Right ventricle myocardium inferior (tissue), 1 donor: ENCODE data around the gene HAND1. TPM values are rescaled to one million over a fixed set of nuclear protein-coding genes. Genes with fewer than 3 reads are reported as not detected.

Experiments
- ATAC-seq: fragments of 200-7000 bp; cut with Tn5 transposase; one replicate; pipeline ENCODE4 v1.9.1; 2020; ENCODE audit warnings: mild to moderate bottlenecking, moderate library complexity
- DNase-seq: peaks from one replicate; pipeline ENCODE4 v3.0.0; 2021; ENCODE audit errors: missing footprints
- intact Hi-C: fragments of 100-400 bp; cut with DNase I; formaldehyde crosslinking; loops from one replicate; pipeline ENCODE4 v1.11.0; 2022
- total RNA-seq: library from RNA; stranded (reverse); fragmentation: NEBNext Ultra II Directional; extraction: Animal tissue kit (Norgen Biotek cat#: 25700); gene quantifications from one replicate; pipeline ENCODE4 v1.2.1, GENCODE V29; 2021
- donor health status: DM: no; HTN: yes; CAD: no; lungs with severe emphysema.

The HAND1 gene
- total RNA-seq, 1 donor from 2014 or later, result 29.8 TPM

- DNase-seq (no peak), ATAC-seq (no peak)
- intact Hi-C loops, result no loop called here
These were observed 31.9 kb upstream of the HAND1 start for GRCh38 chr5:154509784-154510555.

GRCh38 chr5:154508114-154508513 is 30.1 kb upstream of the HAND1 start:
- ATAC-seq, result no peak
- intact Hi-C loops, result no loop called here
- DNase-seq, result no peak

- ATAC-seq (no peak), DNase-seq (no peak)
- intact Hi-C loops, result no loop called here
These were observed 28.7 kb upstream of the HAND1 start for GRCh38 chr5:154506716-154507080.

- intact Hi-C loops, result no loop called here
- DNase-seq (no peak), ATAC-seq (no peak)
These were observed 28.2 kb upstream of the HAND1 start for GRCh38 chr5:154506049-154506715.

DNA sequence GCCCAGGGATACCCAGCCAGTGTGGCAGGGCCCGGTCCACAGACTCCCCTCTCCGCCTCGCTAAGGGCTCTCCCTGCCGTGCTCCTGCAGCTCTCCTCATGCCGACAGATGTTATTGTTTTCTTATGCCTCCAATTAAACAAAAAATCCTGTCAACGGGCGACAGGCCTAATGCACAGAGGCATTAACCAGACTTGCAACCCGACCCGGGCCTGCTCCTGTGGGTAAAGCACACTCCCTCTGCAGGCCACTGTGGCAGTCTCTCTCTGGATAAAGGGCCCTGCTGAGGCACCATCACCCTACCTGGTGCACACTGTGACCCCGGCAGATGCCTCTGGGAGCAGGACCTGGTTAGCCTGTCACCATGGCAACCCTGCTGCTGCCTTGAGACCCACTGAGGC is 27.5 kb upstream of the HAND1 start:
- DNase-seq, result no peak
- intact Hi-C loops, result no loop called here
- ATAC-seq, result no peak

DNA sequence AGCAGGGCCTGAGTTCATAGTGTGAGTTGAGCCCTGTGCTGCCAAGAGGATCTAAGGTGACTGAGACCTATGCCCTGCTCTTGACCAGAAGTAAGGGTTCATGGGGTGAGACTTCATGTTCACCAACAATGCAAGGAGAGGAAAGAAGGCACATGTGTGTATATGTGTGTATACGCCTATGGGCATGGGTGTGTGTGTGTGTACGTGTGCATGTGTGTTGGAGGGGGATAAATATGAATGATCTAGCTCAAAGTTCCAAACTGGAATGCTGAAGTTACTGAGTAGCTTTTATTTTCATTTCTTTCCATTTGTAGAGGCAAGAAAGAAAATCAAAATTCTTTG is 25.6 kb upstream of the HAND1 start:
- no peak for DNase-seq
- ATAC-seq, result no peak
- intact Hi-C loops, result no loop called here

- DNase-seq (no peak), ATAC-seq (no peak)
- intact Hi-C loops, result no loop called here
These were observed 24.2 kb upstream of the HAND1 start for GRCh38 chr5:154502180-154502579.

DNA sequence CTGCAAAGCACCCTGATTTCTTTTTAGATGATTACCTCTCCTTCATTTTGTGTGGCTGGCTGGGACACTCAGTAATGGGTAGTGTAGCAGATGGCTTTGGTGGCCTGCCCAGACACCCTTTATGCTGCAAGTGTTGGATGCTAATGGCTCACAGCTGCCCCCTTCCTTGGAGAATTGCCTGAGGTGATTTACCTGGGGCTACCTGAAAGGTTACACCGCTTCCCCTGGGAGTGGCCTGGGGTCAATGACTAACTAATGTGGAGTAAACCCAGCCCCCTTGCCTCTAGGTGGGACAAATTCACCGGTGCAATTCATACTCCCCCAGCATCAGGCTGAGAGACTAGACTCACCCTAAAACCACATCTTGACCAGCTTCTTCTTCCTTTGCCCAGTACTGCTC is 23.5 kb upstream of the HAND1 start:
- ATAC-seq (no peak), DNase-seq (no peak)
- intact Hi-C loops, result no loop called here

DNA sequence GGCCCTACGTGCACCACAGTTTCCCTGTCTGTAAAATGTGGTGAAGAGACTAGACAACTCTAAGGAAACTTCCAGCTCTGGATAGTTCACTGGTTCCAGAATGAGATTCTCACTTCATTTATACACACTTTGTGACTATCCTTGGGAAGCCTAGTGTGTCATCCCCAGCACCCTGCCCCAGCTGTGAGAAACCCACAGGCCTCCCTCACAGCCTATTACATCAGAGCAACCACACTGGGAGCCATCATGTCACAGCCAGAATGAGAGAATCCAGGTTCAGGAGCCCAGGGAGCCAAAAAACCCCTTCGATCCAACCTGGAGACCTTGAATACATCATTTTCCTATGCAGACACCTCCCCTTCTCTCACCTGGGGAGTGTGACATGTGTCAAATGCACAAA is 21.0 kb upstream of the HAND1 start:
- intact Hi-C loops, result no loop called here
- DNase-seq (no peak), ATAC-seq (no peak)

DNA sequence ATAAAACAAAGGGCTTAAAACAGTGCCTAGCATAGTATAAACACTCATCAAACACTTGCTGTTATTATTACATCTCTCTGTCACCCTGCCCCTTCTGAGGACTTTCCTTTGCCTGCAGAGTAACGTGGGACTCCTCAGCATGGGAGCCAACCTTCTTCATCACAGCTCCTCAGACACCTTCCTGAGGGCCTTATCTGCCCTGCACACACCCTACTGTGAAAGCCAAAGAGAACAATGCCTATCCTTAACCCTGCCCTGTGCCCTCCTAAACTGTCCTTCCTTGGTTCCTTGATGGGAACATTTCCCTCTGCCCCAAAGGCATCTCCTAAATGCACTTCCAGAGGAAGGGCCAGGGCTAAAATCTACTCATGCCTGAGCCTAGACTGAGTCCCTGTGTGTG is 20.6 kb upstream of the HAND1 start:
- DNase-seq (no peak), ATAC-seq (no peak)
- intact Hi-C loops, result no loop called here

DNA sequence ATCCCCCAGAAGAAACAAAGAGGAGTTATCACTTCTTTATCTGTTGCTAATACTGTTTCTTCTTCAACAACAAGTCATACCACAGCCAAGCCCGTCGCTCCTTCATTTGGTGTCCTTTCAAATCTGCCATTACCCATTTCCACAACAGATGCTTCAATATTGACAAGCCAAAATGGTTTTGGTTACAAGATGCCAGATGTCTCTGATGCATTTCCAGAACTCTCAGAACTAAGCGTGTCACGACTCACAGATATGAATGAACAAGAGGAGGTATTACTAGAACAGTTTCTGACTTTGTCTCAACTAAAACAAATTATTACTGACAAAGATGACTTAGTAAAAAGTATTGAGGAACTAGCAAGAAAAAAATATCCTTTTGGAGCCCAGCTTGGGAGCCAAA is 16.0 kb upstream of the HAND1 start:
- DNase-seq, result no peak
- no peak for ATAC-seq
- intact Hi-C loops, result no loop called here

GRCh38 chr5:154493274-154493673 is 15.2 kb upstream of the HAND1 start:
- DNase-seq, result no peak
- intact Hi-C loops, result no loop called here
- no peak for ATAC-seq

- intact Hi-C loops, result no loop called here
- ATAC-seq, result no peak
- DNase-seq, result no peak
These were observed 13.9 kb upstream of the HAND1 start for GRCh38 chr5:154491941-154492340.

DNA sequence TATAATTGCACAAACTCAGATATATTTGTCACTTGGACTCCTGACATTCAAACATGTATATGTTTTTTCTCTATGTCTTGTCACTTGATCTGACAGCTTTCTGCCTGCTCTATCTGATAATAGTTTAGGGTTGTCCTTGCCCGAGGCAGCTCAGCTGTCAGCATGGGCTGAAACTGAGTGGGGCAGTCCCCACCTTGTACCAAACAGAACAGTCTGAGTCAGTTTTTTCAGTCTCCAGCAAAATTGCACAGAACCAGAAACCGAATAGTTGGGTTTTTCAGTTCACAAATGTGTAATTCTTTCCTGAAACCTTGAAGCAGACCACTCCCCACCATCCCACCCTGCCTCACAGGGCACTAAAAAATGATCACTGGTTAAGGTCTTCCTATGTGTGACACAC is 9.5 kb upstream of the HAND1 start:
- ATAC-seq (no peak), DNase-seq (no peak)
- intact Hi-C loops, result no loop called here

- no peak for ATAC-seq
- intact Hi-C loops, result no loop called here
These were observed 8.4 kb upstream of the HAND1 start for GRCh38 chr5:154486427-154486866.

DNA sequence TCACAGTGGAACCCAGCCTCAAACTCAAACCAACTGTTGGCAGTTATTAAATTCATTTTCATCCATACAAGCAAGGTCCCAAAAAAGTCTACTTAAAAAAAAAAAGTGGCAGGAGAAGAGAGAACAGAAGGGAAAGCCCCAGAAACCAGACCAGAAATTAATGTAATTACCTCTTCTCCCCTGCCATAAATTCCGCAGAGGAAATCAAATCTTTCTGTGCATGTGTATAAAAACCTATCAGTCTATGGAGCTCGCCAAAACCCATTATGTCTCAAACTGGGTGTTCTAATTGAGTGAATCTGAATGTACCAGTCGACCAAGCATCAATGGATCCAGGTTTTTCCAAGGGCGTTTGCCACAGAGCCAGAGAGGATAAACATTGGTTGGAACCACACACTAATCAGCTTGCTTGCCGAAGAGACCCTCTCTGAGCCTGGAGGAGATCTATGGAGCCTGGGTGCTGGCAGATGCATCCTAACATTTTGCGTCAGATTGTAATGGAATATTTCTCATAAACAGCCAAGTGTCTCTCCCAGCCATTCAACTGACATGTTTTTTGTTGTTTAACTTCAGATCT is 7.9 kb upstream of the HAND1 start:
- intact Hi-C loops, result no loop called here
- DNase-seq (no peak), ATAC-seq (no peak)

More at GRCh38 chr5:154486427-154486866, 8.4 kb upstream of the HAND1 start:
- DNase-seq, result no peak

DNA sequence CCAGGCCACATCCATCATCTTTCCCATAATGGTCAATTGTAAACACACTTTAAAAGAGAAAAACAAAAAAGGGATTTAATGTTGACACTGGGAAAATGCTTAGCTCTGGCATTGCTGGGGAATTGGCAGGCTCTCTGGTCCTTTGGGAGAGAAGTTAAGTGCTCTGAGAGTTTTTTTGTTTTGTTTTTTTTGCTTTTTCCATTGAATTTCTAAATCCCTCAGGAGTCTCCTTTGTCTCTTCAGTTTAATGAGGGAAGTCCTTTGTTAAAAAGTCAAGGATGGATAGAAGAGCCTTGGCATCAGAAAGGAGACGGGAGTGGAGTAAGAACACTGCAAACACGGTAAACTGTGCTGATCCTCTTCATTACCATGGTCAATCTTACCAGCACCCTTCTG is 7.1 kb upstream of the HAND1 start:
- intact Hi-C loops, result no loop called here
- DNase-seq (no peak), ATAC-seq (no peak)

- ATAC-seq (no peak), DNase-seq (no peak)
- intact Hi-C loops, result no loop called here
These were observed 6.5 kb upstream of the HAND1 start for GRCh38 chr5:154484393-154485095.

DNA sequence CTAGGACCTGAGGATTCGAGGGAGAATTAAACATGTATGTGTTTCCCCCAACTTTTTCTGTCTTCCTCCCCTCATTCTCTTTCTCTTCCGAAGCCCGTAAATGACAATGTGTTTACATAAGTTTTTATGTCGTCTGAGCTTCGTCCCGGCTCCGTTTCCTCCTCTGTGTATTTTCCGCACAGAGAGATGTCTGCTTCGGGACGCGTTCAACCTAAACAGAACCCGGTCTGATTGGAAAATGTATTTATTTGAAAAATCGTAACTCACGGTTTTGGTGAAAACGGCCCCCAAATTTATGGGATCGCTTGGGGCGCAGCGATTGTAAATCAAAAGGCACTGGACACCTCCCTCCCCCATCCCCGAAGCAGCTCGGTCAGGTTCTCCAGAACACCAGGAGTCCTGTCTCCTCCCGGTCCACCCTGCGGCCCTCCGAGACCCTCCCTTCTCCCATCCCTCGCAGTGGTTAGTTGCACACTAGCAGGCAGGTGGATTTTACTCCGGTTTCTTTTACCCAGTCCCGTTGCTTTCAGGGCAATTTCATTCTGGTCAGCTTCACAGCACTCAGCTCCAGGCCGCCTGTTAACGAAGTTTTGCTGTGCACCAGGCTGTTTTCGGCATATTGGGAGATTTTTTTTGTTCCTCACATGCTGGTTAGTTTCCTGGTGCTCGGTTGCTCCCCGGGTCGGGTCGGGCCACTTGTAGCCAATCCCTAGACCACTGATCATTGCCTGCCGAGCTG is 5.8 kb upstream of the HAND1 start:
- no peak for DNase-seq
- intact Hi-C loops, result no loop called here
- no peak for ATAC-seq
